BE2C (cell line): Measurements from ENCODE around the gene AFMID. TPM values are rescaled to one million over a fixed set of nuclear protein-coding genes. Genes with fewer than 3 reads are reported as not detected.
"Not testable (repeated sequence)": the region's sequence is repeated elsewhere in the genome, so short reads cannot be mapped to it uniquely, and the experiment has no call there.

ENCODE experiments used
- DNase-seq: peaks from one replicate; pipeline ENCODE4 v3.0.0-alpha.2; 2020
- H3K27me3 ChIP-seq: fragments of 250-450 bp; sonication (Bioruptor Pico); 2 replicates; pipeline ENCODE4 v1.5.1; 2020; ENCODE audit warnings: mild to moderate bottlenecking
- H3K36me3 ChIP-seq: fragments of 250-450 bp; sonication (Bioruptor Pico); 2 replicates; pipeline ENCODE4 v1.5.1; 2020; ENCODE audit warnings: mild to moderate bottlenecking
- H3K4me1 ChIP-seq: fragments of 250-450 bp; sonication (Bioruptor Pico); 2 replicates; pipeline ENCODE4 v1.5.1; 2020
- H3K4me3 ChIP-seq: 2 replicates; pipeline ENCODE4 v1.5.1; 2011; ENCODE audit warnings: low read depth, low read length
- H3K9me3 ChIP-seq: fragments of 250-450 bp; sonication (Bioruptor Pico); 2 replicates; pipeline ENCODE4 v1.5.1; 2020
- polyA plus RNA-seq: library from polyadenylated mRNA; unstranded; fragments of >200 nt; gene quantifications from one replicate; pipeline ENCODE4 v1.2.1, GENCODE V29; 2012; ENCODE audit warnings: low read depth, missing spikeins; ENCODE audit not compliant: insufficient read length, insufficient read depth
- TF ChIP-seq, protein P1 (sequence below): IDR thresholded peaks from 2 replicates; pipeline ENCODE4 v1.5.1; 2012; ENCODE audit warnings: mild to moderate bottlenecking, low read depth, low read length

The AFMID gene, protein sequence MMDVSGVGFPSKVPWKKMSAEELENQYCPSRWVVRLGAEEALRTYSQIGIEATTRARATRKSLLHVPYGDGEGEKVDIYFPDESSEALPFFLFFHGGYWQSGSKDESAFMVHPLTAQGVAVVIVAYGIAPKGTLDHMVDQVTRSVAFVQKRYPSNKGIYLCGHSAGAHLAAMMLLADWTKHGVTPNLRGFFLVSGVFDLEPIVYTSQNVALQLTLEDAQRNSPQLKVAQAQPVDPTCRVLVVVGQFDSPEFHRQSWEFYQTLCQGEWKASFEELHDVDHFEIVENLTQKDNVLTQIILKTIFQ
- polyA plus RNA-seq, result 36.4 TPM

DNA sequence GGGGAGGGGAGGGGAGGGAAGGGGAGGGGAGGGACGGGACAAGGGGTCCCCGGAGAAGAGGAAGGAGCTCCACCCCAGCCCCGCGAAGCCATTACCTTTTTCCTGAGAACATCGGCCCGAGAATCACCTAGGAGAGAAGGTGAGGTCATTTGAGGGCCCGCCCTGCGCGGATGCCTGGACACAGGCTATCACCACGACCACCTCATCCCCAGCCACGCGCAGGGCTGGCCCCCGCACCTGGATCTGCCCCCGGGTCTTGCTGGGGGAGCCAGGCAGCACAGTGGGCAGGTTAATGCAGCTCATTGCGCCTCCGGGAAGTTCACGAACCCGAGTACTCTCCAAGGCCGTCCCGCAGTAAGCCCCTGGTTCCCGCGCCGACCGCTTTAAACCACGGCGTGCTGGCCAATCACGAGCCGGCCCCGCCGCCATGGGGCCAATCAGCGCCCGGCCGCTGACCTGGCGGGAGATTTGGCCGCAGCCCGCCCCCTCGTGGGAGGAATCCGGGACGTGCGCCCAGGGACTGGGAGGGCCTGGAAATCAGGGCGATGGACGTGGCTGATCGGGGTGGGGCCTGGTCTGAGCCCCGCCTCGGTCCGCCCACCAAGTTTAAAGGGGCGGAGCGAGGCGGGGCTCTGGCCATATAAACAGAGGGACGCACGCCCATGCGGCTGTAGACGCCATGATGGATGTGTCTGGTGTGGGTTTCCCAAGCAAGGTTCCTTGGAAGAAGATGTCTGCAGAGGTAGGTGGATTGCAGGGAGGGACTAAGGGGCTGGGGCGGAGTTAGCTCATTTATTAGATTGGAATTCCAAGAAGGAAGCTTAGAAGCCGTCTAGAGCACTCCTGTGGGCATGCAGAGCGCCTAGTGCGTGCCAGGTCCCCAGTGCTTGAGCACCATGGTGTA is at the start of gene AFMID, which contains the start of gene TK1:
Gene AFMID (plus strand): TSS at position 671 of the 904 bp plus-strand sequence. CDS start 9 bp downstream, at position 680.
Gene TK1 (minus strand): TSS at position 361 of the 904 bp plus-strand sequence. CDS start 58 bp downstream, at position 303.
- peak within 1 kb of the TSS; percentile 74 for H3K4me3 ChIP-seq
- peak; percentile 99 for DNase-seq
- H3K36me3 ChIP-seq, result peaks cover 16% of the 10 kb centered on the region
- no peaks in the 10 kb centered on the region for H3K9me3 ChIP-seq
- TF ChIP-seq, protein P1, sequence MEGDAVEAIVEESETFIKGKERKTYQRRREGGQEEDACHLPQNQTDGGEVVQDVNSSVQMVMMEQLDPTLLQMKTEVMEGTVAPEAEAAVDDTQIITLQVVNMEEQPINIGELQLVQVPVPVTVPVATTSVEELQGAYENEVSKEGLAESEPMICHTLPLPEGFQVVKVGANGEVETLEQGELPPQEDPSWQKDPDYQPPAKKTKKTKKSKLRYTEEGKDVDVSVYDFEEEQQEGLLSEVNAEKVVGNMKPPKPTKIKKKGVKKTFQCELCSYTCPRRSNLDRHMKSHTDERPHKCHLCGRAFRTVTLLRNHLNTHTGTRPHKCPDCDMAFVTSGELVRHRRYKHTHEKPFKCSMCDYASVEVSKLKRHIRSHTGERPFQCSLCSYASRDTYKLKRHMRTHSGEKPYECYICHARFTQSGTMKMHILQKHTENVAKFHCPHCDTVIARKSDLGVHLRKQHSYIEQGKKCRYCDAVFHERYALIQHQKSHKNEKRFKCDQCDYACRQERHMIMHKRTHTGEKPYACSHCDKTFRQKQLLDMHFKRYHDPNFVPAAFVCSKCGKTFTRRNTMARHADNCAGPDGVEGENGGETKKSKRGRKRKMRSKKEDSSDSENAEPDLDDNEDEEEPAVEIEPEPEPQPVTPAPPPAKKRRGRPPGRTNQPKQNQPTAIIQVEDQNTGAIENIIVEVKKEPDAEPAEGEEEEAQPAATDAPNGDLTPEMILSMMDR, result peak; percentile 70
- no peaks in the 10 kb centered on the region for H3K4me1 ChIP-seq
- no peaks in the 10 kb centered on the region for H3K27me3 ChIP-seq

DNA sequence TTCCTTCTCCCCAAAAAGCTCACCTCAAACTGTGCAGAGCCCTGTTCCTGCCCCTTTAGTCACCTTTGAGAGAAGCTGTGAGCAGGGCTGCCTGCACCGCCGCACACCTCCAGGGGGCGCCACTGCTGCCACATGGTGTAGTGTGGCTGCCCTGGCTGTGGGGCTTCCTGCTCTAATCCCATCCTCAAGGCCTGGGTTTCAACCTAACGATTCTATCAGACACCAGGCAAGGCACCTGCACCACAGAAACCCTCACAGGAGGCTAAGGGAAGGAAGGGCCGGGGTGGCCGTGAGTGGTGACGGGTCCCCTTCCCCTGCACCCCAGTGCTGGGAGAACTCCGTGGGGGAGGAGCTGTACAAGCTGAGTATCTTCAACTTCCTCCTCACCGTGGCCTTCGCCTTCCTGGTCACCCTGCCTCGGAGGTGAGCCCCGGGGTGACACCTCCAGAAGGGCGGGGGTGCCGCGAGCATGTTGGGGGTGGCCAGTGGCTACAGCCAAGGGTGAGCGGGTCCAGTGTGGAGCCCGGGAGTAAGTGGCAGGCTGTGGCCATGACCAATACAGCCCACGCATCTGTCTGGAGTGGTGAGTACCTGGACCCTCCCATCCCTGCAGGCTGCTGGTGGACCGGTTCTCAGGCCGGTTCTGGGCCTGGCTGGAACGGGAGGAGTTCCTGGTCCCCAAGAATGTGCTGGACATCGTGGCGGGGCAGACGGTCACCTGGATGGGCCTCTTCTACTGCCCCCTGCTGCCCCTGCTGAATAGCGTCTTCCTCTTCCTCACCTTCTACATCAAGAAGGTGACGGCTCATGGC is 49.6 kb upstream of the AFMID start:
- Histone ChIP-seq H3K4me3 (no peak overlapping the region), H3K9me3 (no peaks in the 10 kb centered on the region), H3K27me3 (no peaks in the 10 kb centered on the region), H3K4me1 (peaks cover 2% of the 10 kb centered on the region; the same call in 1 of the 2 replicates), H3K36me3 (no peaks in the 10 kb centered on the region)
- TF ChIP-seq, protein P1, result peak; percentile 58
- peak; percentile 27 for DNase-seq

DNA sequence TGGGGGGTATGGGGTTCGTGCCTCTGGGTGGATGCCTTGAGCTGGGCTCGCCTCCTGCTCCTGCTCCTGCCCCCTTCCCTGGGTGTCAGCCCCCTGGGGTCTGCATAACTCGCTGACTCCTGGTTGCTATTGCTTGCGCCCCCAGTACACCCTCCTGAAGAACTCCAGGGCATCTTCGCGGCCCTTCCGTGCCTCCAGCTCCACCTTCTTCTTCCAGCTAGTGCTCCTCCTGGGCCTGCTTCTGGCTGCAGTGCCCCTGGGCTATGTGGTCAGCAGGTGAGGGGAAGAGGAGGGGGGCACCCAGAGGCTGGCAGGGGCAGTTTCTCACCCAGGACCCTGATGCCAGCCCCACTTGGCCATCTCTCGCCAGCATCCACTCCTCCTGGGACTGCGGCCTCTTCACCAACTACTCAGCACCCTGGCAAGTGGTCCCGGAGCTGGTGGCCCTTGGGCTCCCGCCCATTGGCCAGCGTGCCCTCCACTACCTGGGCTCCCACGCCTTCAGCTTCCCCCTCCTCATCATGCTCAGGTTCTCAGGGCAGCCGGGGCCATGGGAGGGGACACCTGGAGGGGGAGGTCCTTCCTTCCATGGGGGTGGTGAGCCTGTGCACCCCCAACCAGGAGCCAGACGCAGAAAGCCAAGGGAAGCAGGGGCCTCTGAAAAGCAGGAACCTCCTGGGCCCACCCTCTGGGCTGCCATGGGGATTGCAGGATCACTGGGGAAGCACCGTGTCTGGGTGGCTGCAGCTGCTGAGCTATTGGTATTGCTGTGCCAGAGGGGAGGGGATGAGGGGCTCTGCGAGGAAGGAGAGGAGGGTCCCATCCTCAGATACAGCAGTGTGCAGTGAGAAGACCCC is 48.7 kb upstream of the AFMID start:
- peak; percentile 13 for DNase-seq
- Histone ChIP-seq H3K4me1 (peaks cover 2% of the 10 kb centered on the region; the same call in 1 of the 2 replicates), H3K27me3 (no peaks in the 10 kb centered on the region), H3K36me3 (no peaks in the 10 kb centered on the region), H3K9me3 (no peaks in the 10 kb centered on the region), H3K4me3 (no peak overlapping the region)
- TF ChIP-seq, protein P1, result 0 out of 2 replicates have a peak, but pooled peaks have one; percentile 0

DNA sequence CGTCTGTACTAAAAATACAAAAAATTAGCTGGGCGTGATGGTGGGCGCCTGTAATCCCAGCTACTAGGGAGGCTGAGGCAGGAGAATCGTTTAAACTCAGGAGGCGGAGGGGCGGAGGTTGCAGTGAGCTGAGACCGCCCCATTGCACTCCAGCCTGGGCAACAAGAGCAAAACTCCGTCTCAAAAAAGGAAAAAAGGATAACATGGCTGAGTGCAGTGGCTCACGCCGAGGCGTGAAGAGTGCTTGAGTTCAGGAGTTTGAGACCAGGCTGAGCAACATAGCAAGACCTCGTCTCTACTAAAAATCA is 47.3 kb upstream of the AFMID start:
- H3K36me3 ChIP-seq, H3K27me3 ChIP-seq, H3K4me3 ChIP-seq, DNase-seq, H3K9me3 ChIP-seq: not testable (repeated sequence)
- peaks cover 14% of the 10 kb centered on the region for H3K4me1 ChIP-seq

DNA sequence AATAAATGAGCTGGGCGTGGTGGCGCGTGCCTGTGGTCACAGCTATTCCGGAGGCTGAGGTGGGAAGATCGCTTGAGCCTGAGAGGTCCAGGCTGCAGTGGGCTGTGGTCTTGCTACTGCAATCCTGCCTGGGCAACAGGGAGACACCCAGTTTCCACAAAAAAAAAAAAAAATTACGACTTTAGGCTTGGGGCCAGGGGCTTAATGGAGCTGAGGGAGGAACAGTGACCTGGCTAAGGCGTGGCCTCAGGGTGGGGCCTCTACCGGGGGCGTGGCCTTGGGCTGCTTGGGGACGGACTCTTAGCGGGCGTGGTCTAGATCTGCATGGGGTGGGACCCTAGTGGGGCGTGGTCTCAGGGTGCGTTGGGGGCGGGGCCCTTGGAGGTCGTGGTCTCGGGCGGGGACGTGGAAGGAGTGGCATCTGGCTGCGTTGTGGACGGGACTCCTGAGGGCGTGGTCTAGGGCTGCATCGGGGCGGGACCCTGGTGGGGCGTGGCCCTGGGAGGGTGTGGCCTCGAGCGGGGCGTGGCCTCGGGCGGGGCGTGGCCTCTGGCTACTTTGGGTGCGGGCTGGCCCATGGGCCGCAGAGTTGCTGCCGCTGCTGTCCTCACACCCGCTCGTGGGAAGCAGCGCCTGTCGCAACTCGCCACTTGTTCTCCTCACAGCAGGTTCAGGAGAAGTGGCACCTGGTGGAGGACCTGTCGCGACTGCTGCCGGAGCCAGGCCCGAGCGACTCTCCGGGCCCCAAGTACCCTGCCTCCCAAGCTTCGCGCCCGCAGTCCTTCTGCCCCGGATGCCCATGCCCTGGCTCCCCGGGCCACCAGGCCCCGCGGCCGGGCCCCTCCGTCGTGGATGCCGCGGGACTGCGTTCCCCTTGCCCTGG is 46.8 kb upstream of the AFMID start:
- Histone ChIP-seq H3K9me3 (no peaks in the 10 kb centered on the region), H3K27me3 (no peaks in the 10 kb centered on the region), H3K4me1 (peaks cover 20% of the 10 kb centered on the region), H3K4me3 (no peak overlapping the region), H3K36me3 (no peaks in the 10 kb centered on the region)
- DNase-seq, result peak; percentile 100
- TF ChIP-seq, protein P1, result no peak
